Nephron (organoid): ENCODE results near the gene PKNOX2.

ENCODE experiments used
- H3K27ac Mint-ChIP-seq, 3 experiments: 2 replicates each; pipeline ENCODE4 v1.8.0; 2020; ENCODE audit warnings: mixed read lengths in 3 of 3, mild to moderate bottlenecking in 2 of 3, moderate library complexity in 1 of 3
- H3K27me3 Mint-ChIP-seq: 2 replicates; pipeline ENCODE4 v1.8.0; 2021; ENCODE audit warnings: low read depth, mild to moderate bottlenecking, moderate library complexity, mixed read lengths
- H3K36me3 Mint-ChIP-seq: 2 replicates; pipeline ENCODE4 v1.8.0; 2020; ENCODE audit warnings: low read depth, mixed read lengths
- H3K4me1 Mint-ChIP-seq: 2 replicates; pipeline ENCODE4 v1.8.0; 2020; ENCODE audit warnings: mixed read lengths
- H3K4me3 Mint-ChIP-seq, 3 experiments: 2 replicates each; pipeline ENCODE4 v1.8.0; 2020; ENCODE audit warnings: mild to moderate bottlenecking in 3 of 3, mixed read lengths in 3 of 3, moderate library complexity in 2 of 3
- H3K9me3 Mint-ChIP-seq: 2 replicates; pipeline ENCODE4 v1.8.0; 2020; ENCODE audit warnings: mixed read lengths
- CTCF ChIP-seq, 3 experiments: fragments of 200-600 bp; sonication (generic); IDR thresholded peaks; one replicate each; pipeline ENCODE4 v1.5.0; 2021; ENCODE audit warnings: antibody characterized with exemption in 3 of 3; ENCODE audit not compliant: unreplicated experiment in 3 of 3

Gene PKNOX2

GRCh38 chr11:125270711-125271110 is 106.2 kb downstream of the PKNOX2 start:
- H3K9me3 Mint-ChIP-seq = no peaks in the 10 kb centered on the region
- H3K36me3 Mint-ChIP-seq = peaks cover 5% of the 10 kb centered on the region
- H3K27ac Mint-ChIP-seq = peak overlapping the region in 1 of 3 experiments; percentile 49
- H3K27me3 Mint-ChIP-seq = peaks cover 5% of the 10 kb centered on the region
- H3K4me3 Mint-ChIP-seq = no peak overlapping the region
- peaks cover 75% of the 10 kb centered on the region for H3K4me1 Mint-ChIP-seq
- TF ChIP-seq CTCF (IDR thresholded peaks at IDR 0.05; ENCODE audit: unreplicated experiment in 3 of 3) = no peak

- Mint-ChIP-seq H3K36me3 (peaks cover 5% of the 10 kb centered on the region), H3K27ac (peak overlapping the region; percentile 27 to 49 (median 40)), H3K4me1 (peaks cover 66% of the 10 kb centered on the region), H3K4me3 (no peak overlapping the region), H3K9me3 (no peaks in the 10 kb centered on the region), H3K27me3 (peaks cover 5% of the 10 kb centered on the region)
- no peak for TF ChIP-seq CTCF (IDR thresholded peaks at IDR 0.05; ENCODE audit: unreplicated experiment in 3 of 3)
These were observed 107.0 kb downstream of the PKNOX2 start for GRCh38 chr11:125271483-125272091.

DNA sequence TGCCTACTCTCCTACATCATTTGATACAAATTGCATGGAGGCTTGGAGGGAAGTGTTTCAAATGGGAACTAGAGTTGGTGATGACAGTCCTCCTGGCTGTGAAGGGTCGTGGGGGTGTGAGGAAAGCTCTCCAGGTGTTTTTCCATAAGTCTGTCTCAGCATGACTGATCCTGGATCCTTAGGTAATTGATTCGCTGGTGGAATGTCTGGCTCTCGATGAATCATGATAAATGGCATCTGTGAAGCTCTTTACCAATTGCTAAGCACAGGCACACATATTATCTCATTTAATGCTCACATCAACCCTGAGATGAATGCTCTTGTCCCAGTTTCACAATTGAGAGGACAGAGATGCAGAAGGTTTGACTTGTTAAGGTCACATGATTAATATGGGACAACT is 107.5 kb downstream of the PKNOX2 start:
- Mint-ChIP-seq H3K27me3 (peaks cover 5% of the 10 kb centered on the region), H3K4me3 (no peak overlapping the region), H3K4me1 (peaks cover 61% of the 10 kb centered on the region), H3K36me3 (peaks cover 5% of the 10 kb centered on the region), H3K27ac (peak overlapping the region; percentile 27 to 49 (median 40)), H3K9me3 (no peaks in the 10 kb centered on the region)
- TF ChIP-seq CTCF (IDR thresholded peaks at IDR 0.05; ENCODE audit: unreplicated experiment in 3 of 3) = no peak

- H3K4me3 Mint-ChIP-seq = no peak overlapping the region
- peak overlapping the region; percentile 27 to 49 (median 43) for H3K27ac Mint-ChIP-seq
- peaks cover 5% of the 10 kb centered on the region for H3K36me3 Mint-ChIP-seq
- H3K27me3 Mint-ChIP-seq = peaks cover under 1% of the 10 kb centered on the region
- peaks cover 54% of the 10 kb centered on the region for H3K4me1 Mint-ChIP-seq
- TF ChIP-seq CTCF (IDR thresholded peaks at IDR 0.05; ENCODE audit: unreplicated experiment in 3 of 3) = no peak
- no peaks in the 10 kb centered on the region for H3K9me3 Mint-ChIP-seq
These were observed 108.3 kb downstream of the PKNOX2 start for GRCh38 chr11:125272821-125273220.

GRCh38 chr11:125273519-125274000 is 109.0 kb downstream of the PKNOX2 start:
- peaks cover 3% of the 10 kb centered on the region for H3K27me3 Mint-ChIP-seq
- H3K36me3 Mint-ChIP-seq = peaks cover 5% of the 10 kb centered on the region
- TF ChIP-seq CTCF (IDR thresholded peaks at IDR 0.05; ENCODE audit: unreplicated experiment in 3 of 3) = no peak
- H3K9me3 Mint-ChIP-seq = no peaks in the 10 kb centered on the region
- H3K4me1 Mint-ChIP-seq = peaks cover 47% of the 10 kb centered on the region
- H3K4me3 Mint-ChIP-seq = no peak overlapping the region
- H3K27ac Mint-ChIP-seq = peak overlapping the region; percentile 27 to 49 (median 43)

GRCh38 chr11:125274309-125274708 is 109.8 kb downstream of the PKNOX2 start:
- Mint-ChIP-seq H3K27me3 (peaks cover 4% of the 10 kb centered on the region), H3K4me1 (peaks cover 39% of the 10 kb centered on the region), H3K4me3 (no peak overlapping the region), H3K9me3 (no peaks in the 10 kb centered on the region), H3K36me3 (peaks cover 5% of the 10 kb centered on the region), H3K27ac (no peak overlapping the region)
- TF ChIP-seq CTCF (IDR thresholded peaks at IDR 0.05; ENCODE audit: unreplicated experiment in 3 of 3) = no peak
